Astrocyte (in vitro differentiated cells and primary cell): ENCODE measurements around the gene QSOX2. TPM values are rescaled to one million over a fixed set of nuclear protein-coding genes. Genes with fewer than 3 reads are reported as not detected.

Experiments
- DNase-seq: peaks from one replicate; pipeline ENCODE4 v3.0.0-alpha.2; 2010; ENCODE audit warnings: low read depth
- FAIRE-seq: peaks from 2 replicates; lab custom pipeline; 2011; peaks lifted over from hg19 to GRCh38; lab: Jason Lieb, UNC
- H2AFZ ChIP-seq: 2 replicates; pipeline ENCODE4 v1.6.0; 2012; ENCODE audit warnings: low read depth, low read length, inconsistent platforms
- H3K27ac ChIP-seq: 2 replicates; pipeline ENCODE4 v1.5.1; 2011; ENCODE audit warnings: low read depth, low read length, inconsistent platforms
- H3K27me3 ChIP-seq: 2 replicates; pipeline ENCODE4 v1.6.0; 2011; ENCODE audit warnings: low read length, inconsistent platforms; ENCODE audit not compliant: insufficient read depth
- H3K36me3 ChIP-seq: 2 replicates; pipeline ENCODE4 v1.5.1; 2011; ENCODE audit warnings: low read length, inconsistent platforms; ENCODE audit not compliant: insufficient read depth
- H3K4me1 ChIP-seq: 2 replicates; pipeline ENCODE4 v1.5.1; 2011; ENCODE audit warnings: low read length, inconsistent platforms; ENCODE audit not compliant: insufficient read depth
- H3K4me2 ChIP-seq: 2 replicates; pipeline ENCODE4 v1.6.0; 2012; ENCODE audit warnings: low read length, inconsistent platforms
- H3K4me3 ChIP-seq: 2 replicates; pipeline ENCODE4 v1.5.1; 2011; ENCODE audit warnings: low read depth, mild to moderate bottlenecking, low read length, inconsistent platforms; ENCODE audit not compliant: insufficient read depth
- H3K79me2 ChIP-seq: 2 replicates; pipeline ENCODE4 v1.6.0; 2012; ENCODE audit warnings: mild to moderate bottlenecking, low read length, inconsistent platforms; ENCODE audit not compliant: insufficient read depth
- H3K9ac ChIP-seq: 2 replicates; pipeline ENCODE4 v1.6.0; 2012; ENCODE audit warnings: mild to moderate bottlenecking, low read length, inconsistent platforms
- H3K9me3 ChIP-seq: 2 replicates; pipeline ENCODE4 v1.5.1; 2012; ENCODE audit warnings: low read depth, mild to moderate bottlenecking, low read length, inconsistent platforms; ENCODE audit not compliant: insufficient read depth
- H4K20me1 ChIP-seq: 2 replicates; pipeline ENCODE4 v1.6.0; 2012; ENCODE audit warnings: low read length, inconsistent platforms; ENCODE audit not compliant: insufficient read depth
- H3K27ac Mint-ChIP-seq: one replicate; pipeline ENCODE4 v1.8.0; 2021; ENCODE audit warnings: mild to moderate bottlenecking, mixed read lengths; ENCODE audit not compliant: unreplicated experiment
- H3K27me3 Mint-ChIP-seq: one replicate; pipeline ENCODE4 v1.8.0; 2021; ENCODE audit warnings: low read depth, mixed read lengths; ENCODE audit not compliant: unreplicated experiment
- H3K36me3 Mint-ChIP-seq: one replicate; pipeline ENCODE4 v1.8.0; 2021; ENCODE audit warnings: low read depth, mixed read lengths; ENCODE audit not compliant: unreplicated experiment
- H3K4me1 Mint-ChIP-seq: one replicate; pipeline ENCODE4 v1.8.0; 2021; ENCODE audit warnings: low read depth, mixed read lengths; ENCODE audit not compliant: unreplicated experiment
- H3K4me3 Mint-ChIP-seq: one replicate; pipeline ENCODE4 v1.8.0; 2021; ENCODE audit warnings: mild to moderate bottlenecking, moderate library complexity, mixed read lengths; ENCODE audit not compliant: unreplicated experiment
- H3K9me3 Mint-ChIP-seq: one replicate; pipeline ENCODE4 v1.8.0; 2021; ENCODE audit warnings: mild to moderate bottlenecking, mixed read lengths; ENCODE audit not compliant: unreplicated experiment
- EZH2 ChIP-seq: IDR thresholded peaks from 2 replicates; pipeline ENCODE4 v1.6.1; 2012; ENCODE audit warnings: mild to moderate bottlenecking, low read length, inconsistent platforms; ENCODE audit not compliant: insufficient read depth
- total RNA-seq: library from RNA; stranded (reverse); gene quantifications from 2 replicates; pipeline ENCODE4 v1.2.1, GENCODE V29; 2021
- TF ChIP-seq, protein P1 (sequence below): IDR thresholded peaks from 2 replicates; pipeline ENCODE4 v1.5.1; 2011; ENCODE audit warnings: low read depth, mild to moderate bottlenecking, inconsistent platforms, low read length, moderate library complexity; ENCODE audit not compliant: insufficient read depth

Gene QSOX2
- total RNA-seq, 1 donor from 2014 or later, result 20.4 TPM

DNA sequence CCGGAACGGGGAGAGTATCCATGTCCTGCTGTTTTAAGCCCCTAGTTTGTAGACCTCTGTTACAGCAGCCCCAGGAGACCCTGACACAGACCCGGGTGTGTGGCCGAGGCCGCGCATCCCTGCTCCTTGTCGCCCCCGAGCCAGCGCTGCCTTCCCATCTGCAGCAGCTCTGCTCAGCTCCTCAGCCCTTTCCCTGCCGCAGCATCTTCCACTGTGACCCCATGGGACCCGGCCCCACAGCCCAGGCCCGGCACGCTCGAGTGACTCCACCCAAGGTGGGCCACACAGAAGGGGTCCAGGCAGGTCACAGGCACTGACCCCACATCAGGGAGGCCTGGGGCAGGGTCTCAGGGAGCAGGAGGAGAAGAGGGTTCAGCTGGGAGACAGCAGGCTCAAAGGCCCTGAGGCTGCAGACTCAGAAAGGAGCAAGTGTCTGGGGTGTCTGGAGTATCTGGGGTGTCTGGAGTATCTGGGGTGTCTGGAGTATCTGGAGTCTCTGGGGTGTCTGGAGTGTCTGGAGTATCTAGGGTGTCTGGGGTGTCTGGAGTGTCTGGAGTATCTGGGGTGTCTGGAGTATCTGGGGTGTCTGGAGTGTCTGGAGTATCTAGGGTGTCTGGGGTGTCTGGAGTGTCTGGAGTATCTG is 71.8 kb downstream of the QSOX2 start:
- no peaks in the 10 kb centered on the region for H3K36me3 ChIP-seq
- no peak for DNase-seq
- H3K4me3 ChIP-seq, result no peak overlapping the region
- H3K27me3 ChIP-seq, result no peaks in the 10 kb centered on the region
- no peaks in the 10 kb centered on the region for H3K4me1 ChIP-seq
- TF ChIP-seq, protein P1, sequence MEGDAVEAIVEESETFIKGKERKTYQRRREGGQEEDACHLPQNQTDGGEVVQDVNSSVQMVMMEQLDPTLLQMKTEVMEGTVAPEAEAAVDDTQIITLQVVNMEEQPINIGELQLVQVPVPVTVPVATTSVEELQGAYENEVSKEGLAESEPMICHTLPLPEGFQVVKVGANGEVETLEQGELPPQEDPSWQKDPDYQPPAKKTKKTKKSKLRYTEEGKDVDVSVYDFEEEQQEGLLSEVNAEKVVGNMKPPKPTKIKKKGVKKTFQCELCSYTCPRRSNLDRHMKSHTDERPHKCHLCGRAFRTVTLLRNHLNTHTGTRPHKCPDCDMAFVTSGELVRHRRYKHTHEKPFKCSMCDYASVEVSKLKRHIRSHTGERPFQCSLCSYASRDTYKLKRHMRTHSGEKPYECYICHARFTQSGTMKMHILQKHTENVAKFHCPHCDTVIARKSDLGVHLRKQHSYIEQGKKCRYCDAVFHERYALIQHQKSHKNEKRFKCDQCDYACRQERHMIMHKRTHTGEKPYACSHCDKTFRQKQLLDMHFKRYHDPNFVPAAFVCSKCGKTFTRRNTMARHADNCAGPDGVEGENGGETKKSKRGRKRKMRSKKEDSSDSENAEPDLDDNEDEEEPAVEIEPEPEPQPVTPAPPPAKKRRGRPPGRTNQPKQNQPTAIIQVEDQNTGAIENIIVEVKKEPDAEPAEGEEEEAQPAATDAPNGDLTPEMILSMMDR, result no peak
- Mint-ChIP-seq H3K27ac (no peak overlapping the region), H3K4me3 (no peak overlapping the region), H3K4me1 (no peaks in the 10 kb centered on the region), H3K36me3 (no peaks in the 10 kb centered on the region), H3K9me3 (no peaks in the 10 kb centered on the region), H3K27me3 (peaks cover 41% of the 10 kb centered on the region)
- no peaks in the 10 kb centered on the region for H4K20me1 ChIP-seq
- FAIRE-seq, result no peak
- no peaks in the 10 kb centered on the region for H3K9me3 ChIP-seq
- H2AFZ ChIP-seq, result no peak overlapping the region
- H3K4me2 ChIP-seq, result no peak overlapping the region
- H3K79me2 ChIP-seq, result no peaks in the 10 kb centered on the region
- H3K9ac ChIP-seq, result no peak overlapping the region
- no peak overlapping the region for H3K27ac ChIP-seq

DNA sequence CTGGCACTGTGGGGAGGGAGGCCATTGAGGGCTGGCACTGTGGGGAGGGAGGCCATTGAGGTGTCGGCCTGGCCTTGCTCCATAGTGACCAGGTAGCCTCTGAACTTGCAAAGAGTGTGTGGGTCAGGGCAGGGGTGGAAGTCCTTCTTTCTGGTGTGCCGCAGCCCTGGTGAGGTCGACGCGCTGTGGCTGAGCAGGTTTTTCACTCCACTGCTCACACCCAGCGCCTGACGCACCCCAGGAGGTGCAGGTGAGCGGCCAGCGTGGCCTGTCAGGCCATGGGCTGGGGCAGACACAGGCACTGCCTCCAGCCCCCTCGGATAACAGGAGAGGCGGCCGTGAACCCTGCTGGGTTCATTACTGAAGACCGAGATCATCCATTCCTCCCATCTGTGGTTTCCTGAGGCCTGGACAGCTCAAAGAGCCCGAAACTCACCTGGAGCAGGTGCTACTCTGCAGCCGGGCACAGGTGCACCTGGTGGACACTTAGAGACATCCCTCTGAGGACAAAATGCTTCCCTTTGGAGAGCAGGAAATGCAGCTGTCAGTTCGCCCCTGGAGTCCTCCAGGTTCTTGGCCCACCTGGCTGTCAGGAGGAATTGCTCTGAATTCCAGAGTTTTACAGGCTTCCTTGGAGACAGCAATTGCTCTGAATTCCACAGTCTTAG is 73.1 kb downstream of the QSOX2 start:
- FAIRE-seq, result no peak
- peaks cover 41% of the 10 kb centered on the region for H3K27me3 Mint-ChIP-seq
- H3K9ac ChIP-seq, result no peak overlapping the region

More for the DNA sequence above, 73.1 kb downstream of the QSOX2 start:
- Histone ChIP-seq H3K27ac (no peak overlapping the region), H3K36me3 (no peaks in the 10 kb centered on the region), H4K20me1 (no peaks in the 10 kb centered on the region), H3K79me2 (no peaks in the 10 kb centered on the region), H3K9me3 (no peaks in the 10 kb centered on the region), H3K27me3 (peaks cover 2% of the 10 kb centered on the region), H3K4me3 (no peak overlapping the region), H2AFZ (no peak overlapping the region), H3K4me1 (no peaks in the 10 kb centered on the region), H3K4me2 (no peak overlapping the region)
- no peaks in the 10 kb centered on the region for H3K9me3 Mint-ChIP-seq
- H3K36me3 Mint-ChIP-seq, result no peaks in the 10 kb centered on the region
- no peak for DNase-seq
- TF ChIP-seq, protein P1, result no peak
- TF ChIP-seq EZH2, result no peak
- H3K4me1 Mint-ChIP-seq, result no peaks in the 10 kb centered on the region
- no peak overlapping the region for H3K27ac Mint-ChIP-seq
- no peak overlapping the region for H3K4me3 Mint-ChIP-seq
